ENCODE data around the gene PDLIM7. TPM values are rescaled to one million over a fixed set of nuclear protein-coding genes. Genes with fewer than 3 reads are reported as not detected.

PDLIM7 gene
- total and polyA plus RNA-seq, 2 of the 4 experiments (the other 2 are of a cell fraction) = 70.4 to 534 TPM

- in situ Hi-C loops (cut with MboI; ENCODE audit: low sequenced_read_pairs) (no loop called here), intact Hi-C loops (cut with micrococcal nuclease) (no loop called here), dilution Hi-C loops (cut with HindIII; ENCODE audit: low sequenced_read_pairs, unreplicated experiment) (no loop called here)
- H3K18ac ChIP-seq (ENCODE audit: low read depth, low read length) = no peak overlapping the region
- no peaks in the 10 kb centered on the region for H3K27me3 ChIP-seq (ENCODE audit: control insufficient read depth, insufficient read depth, low read length)
- no peak overlapping the region for H4K5ac ChIP-seq (ENCODE audit: low read depth, low read length)
- no peaks in the 10 kb centered on the region for H3K9me3 ChIP-seq (ENCODE audit: control insufficient read depth, insufficient read depth, low read length)
- no peak overlapping the region for H3K56ac ChIP-seq (ENCODE audit: extremely low read depth, insufficient read depth, low read length)
- TF ChIP-seq USF2 (IDR thresholded peaks at IDR 0.05; ENCODE audit: low read depth, low read length) = no peak
- no peak for TF ChIP-seq RCOR1 (IDR thresholded peaks at IDR 0.05; ENCODE audit: insufficient replicate concordance, low read length)
- TF ChIP-seq CEBPB (IDR thresholded peaks at IDR 0.05; ENCODE audit: low read depth, low read length) = no peak
- no peak for TF ChIP-seq NFE2L2 (IDR thresholded peaks at IDR 0.05; ENCODE audit: low read depth, low read length)
- no peak for TF ChIP-seq SMC3 (IDR thresholded peaks at IDR 0.05; ENCODE audit: low read depth, low read length)
- no peak for TF ChIP-seq MAFK (IDR thresholded peaks at IDR 0.05; ENCODE audit: low read depth, low read length)
- TF ChIP-seq RFX5 (IDR thresholded peaks at IDR 0.05; ENCODE audit: low read depth, low read length) = no peak
- TF ChIP-seq MXI1 (IDR thresholded peaks at IDR 0.05; ENCODE audit: borderline replicate concordance, low read depth, low read length) = no peak
- no peak overlapping the region for H2BK120ac ChIP-seq (ENCODE audit: low read depth, low read length)
- H3K27ac ChIP-seq (ENCODE audit: insufficient read depth, low read length) = no peak overlapping the region
- WGBS, 2 experiments (ENCODE audit: extremely low coverage in 2 of 2, insufficient read length in 1 of 2) = 100% methylated on average over 2 of the region's 10 CpGs; no CpG with 5 or more reads in 1 of the 2 experiments
- peaks cover 8% of the 10 kb centered on the region; the same call in 1 of the 2 replicates for H3K9me1 ChIP-seq (ENCODE audit: insufficient read depth, low read length)
- no peak overlapping the region for H2AFZ ChIP-seq (replicated peaks; ENCODE audit: low read length, poor library complexity)
- no peak overlapping the region for H3K4ac ChIP-seq (ENCODE audit: low read depth, low read length)
- H3K23ac ChIP-seq (ENCODE audit: low read depth, low read length) = no peak overlapping the region
- no peak overlapping the region for H2AK9ac ChIP-seq (replicated peaks; ENCODE audit: low read depth, low read length, poor library complexity)
- no peak overlapping the region for H3K14ac ChIP-seq (replicated peaks; ENCODE audit: low read depth, low read length)
- H2BK15ac ChIP-seq (ENCODE audit: low read depth, low read length) = no peak overlapping the region
- no peak overlapping the region for H3K9ac ChIP-seq (ENCODE audit: low read depth, low read length)
- peaks cover 95% of the 10 kb centered on the region for H3K36me3 ChIP-seq (ENCODE audit: control insufficient read depth, insufficient read depth, low read length)
- BruUV-seq (replicated peaks) = no TSS peak
- no peak overlapping the region for H2BK20ac ChIP-seq (ENCODE audit: low read depth, low read length)
- ATAC-seq (ENCODE audit: low read depth) = no peak
- no peak overlapping the region for H2AK5ac ChIP-seq (ENCODE audit: low read depth, low read length)
- no peak overlapping the region for H4K91ac ChIP-seq (ENCODE audit: insufficient read depth, low read depth, low read length)
- no peak overlapping the region for H3K4me2 ChIP-seq (ENCODE audit: low read depth, low read length)
- peaks cover 48 to 77% of the 10 kb centered on the region in 2 experiments for H3K79me1 ChIP-seq (ENCODE audit: low read depth in 1 of 2, low read length in 2 of 2)
- no peak overlapping the region for H4K8ac ChIP-seq (ENCODE audit: low read depth in 2 of 2, low read length in 2 of 2)
- CTCF ChIA-PET = no interaction called here
- peaks cover 20% of the 10 kb centered on the region for H4K20me1 ChIP-seq (ENCODE audit: insufficient read depth, low read length)
- H3K4me3 ChIP-seq (ENCODE audit: insufficient read depth, low read depth, low read length) = no peak overlapping the region
- POLR2A ChIA-PET (ENCODE audit: unreplicated experiment) = no interaction called here
- H3K4me1 ChIP-seq (ENCODE audit: control insufficient read depth, insufficient read depth, low read length) = no peaks in the 10 kb centered on the region
- DNase-seq = no peak
- no peak overlapping the region for H2BK5ac ChIP-seq (ENCODE audit: low read depth, low read length, poor library complexity, severe bottlenecking)
Observed at GRCh38 chr5:177528631-177529030, 31.2 kb upstream of the PDLIM7 start.

Data from IMR-90 (cell line).